ENCODE measurements around the gene RSPRY1. TPM values are rescaled to one million over a fixed set of nuclear protein-coding genes. Genes with fewer than 3 reads are reported as not detected.
"Not testable (repeated sequence)": the region's sequence is repeated elsewhere in the genome, so short reads cannot be mapped to it uniquely, and the experiment has no call there.

RSPRY1 gene
- polyA plus RNA-seq, 1 of the 3 experiments (the other 2 are of a cell fraction) = 16.6 TPM

DNA sequence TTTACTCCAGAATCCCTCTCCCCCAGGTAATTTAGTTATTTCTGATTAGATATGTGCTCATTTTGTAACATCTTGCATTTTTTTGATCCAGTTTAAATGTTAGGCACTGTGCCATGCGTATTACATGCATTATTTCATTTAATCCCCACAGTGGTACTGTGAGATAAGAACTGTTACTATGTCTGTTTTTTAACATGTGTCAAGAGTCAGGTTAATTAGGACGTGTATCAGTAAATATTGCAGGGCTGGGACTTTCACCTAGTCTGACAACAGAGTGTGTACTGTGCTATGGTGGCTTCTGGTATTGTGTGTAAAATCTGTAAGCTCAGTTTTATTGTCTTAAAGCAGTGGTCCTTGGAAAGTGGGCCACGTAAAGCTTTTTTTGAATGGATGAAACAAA lies 10.6 kb downstream of the RSPRY1 start (continued):
- TF ChIP-seq TCF12 (IDR thresholded peaks at IDR 0.05) (peak; percentile 74), NRF1 (IDR thresholded peaks at IDR 0.05; ENCODE audit: low read depth, low read length) (no peak), RFX5 (IDR thresholded peaks at IDR 0.05; ENCODE audit: low read length) (no peak; the same call in 1 of the 2 replicates), USF2 (IDR thresholded peaks at IDR 0.05; ENCODE audit: borderline replicate concordance, low read depth, low read length) (no peak), CHD2 (IDR thresholded peaks at IDR 0.05; ENCODE audit: low read length, partially characterized antibody) (peak; percentile 88), RCOR1 (IDR thresholded peaks at IDR 0.05; ENCODE audit: low read length) (peak; percentile 96), SIN3A (IDR thresholded peaks at IDR 0.05; ENCODE audit: borderline replicate concordance, low read depth, low read length) (no peak), IRF3 (IDR thresholded peaks at IDR 0.05; ENCODE audit: low read depth, low read length) (no peak), YY1 (IDR thresholded peaks at IDR 0.05; ENCODE audit: low read depth) (no peak), RAD21 (IDR thresholded peaks at IDR 0.05; ENCODE audit: low read length) (peak; percentile 19; the same call in 1 of the 2 replicates)
- TF ChIP-seq, protein P1, sequence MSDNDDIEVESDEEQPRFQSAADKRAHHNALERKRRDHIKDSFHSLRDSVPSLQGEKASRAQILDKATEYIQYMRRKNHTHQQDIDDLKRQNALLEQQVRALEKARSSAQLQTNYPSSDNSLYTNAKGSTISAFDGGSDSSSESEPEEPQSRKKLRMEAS (IDR thresholded peaks at IDR 0.05; ENCODE audit: low read depth) = no peak
- TF ChIP-seq, protein P2, sequence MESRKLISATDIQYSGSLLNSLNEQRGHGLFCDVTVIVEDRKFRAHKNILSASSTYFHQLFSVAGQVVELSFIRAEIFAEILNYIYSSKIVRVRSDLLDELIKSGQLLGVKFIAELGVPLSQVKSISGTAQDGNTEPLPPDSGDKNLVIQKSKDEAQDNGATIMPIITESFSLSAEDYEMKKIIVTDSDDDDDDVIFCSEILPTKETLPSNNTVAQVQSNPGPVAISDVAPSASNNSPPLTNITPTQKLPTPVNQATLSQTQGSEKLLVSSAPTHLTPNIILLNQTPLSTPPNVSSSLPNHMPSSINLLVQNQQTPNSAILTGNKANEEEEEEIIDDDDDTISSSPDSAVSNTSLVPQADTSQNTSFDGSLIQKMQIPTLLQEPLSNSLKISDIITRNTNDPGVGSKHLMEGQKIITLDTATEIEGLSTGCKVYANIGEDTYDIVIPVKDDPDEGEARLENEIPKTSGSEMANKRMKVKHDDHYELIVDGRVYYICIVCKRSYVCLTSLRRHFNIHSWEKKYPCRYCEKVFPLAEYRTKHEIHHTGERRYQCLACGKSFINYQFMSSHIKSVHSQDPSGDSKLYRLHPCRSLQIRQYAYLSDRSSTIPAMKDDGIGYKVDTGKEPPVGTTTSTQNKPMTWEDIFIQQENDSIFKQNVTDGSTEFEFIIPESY (IDR thresholded peaks at IDR 0.05; ENCODE audit: borderline replicate concordance, low read depth) = no peak
- TF ChIP-seq, protein P3, sequence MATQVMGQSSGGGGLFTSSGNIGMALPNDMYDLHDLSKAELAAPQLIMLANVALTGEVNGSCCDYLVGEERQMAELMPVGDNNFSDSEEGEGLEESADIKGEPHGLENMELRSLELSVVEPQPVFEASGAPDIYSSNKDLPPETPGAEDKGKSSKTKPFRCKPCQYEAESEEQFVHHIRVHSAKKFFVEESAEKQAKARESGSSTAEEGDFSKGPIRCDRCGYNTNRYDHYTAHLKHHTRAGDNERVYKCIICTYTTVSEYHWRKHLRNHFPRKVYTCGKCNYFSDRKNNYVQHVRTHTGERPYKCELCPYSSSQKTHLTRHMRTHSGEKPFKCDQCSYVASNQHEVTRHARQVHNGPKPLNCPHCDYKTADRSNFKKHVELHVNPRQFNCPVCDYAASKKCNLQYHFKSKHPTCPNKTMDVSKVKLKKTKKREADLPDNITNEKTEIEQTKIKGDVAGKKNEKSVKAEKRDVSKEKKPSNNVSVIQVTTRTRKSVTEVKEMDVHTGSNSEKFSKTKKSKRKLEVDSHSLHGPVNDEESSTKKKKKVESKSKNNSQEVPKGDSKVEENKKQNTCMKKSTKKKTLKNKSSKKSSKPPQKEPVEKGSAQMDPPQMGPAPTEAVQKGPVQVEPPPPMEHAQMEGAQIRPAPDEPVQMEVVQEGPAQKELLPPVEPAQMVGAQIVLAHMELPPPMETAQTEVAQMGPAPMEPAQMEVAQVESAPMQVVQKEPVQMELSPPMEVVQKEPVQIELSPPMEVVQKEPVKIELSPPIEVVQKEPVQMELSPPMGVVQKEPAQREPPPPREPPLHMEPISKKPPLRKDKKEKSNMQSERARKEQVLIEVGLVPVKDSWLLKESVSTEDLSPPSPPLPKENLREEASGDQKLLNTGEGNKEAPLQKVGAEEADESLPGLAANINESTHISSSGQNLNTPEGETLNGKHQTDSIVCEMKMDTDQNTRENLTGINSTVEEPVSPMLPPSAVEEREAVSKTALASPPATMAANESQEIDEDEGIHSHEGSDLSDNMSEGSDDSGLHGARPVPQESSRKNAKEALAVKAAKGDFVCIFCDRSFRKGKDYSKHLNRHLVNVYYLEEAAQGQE (IDR thresholded peaks at IDR 0.05; ENCODE audit: low read depth, low read length) = no peak

DNA sequence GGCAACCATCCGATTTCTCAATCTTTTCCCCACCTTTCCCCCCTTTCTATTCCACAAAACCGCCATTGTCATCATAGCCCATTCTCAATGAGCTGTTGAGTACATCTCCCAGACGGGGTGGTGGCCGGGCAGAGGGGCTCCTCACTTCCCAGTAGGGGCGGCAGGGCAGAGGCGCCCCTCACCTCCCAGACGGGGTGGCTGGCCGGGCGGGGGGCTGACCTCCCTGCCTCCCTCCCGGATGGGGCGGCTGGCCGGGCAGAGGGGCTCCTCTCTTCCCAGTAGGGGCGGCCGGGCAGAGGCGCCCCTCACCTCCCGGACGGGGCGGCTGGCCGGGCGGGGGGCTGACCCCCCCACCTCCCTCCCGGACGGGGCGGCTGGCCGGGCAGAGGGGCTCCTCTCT lies 14.2 kb downstream of the RSPRY1 start:
- H3K4me1 ChIP-seq (ENCODE audit: control insufficient read depth in 1 of 2, insufficient read depth in 2 of 2, low read depth in 1 of 2, low read length in 1 of 2) = peaks cover 9 to 16% of the 10 kb centered on the region in 2 experiments; a peak in 3 of 4 replicates
- peaks cover 14% of the 10 kb centered on the region in 2 experiments for H3K36me3 ChIP-seq (replicated peaks in 1 of 2; ENCODE audit: control insufficient read depth in 1 of 2, insufficient read depth in 2 of 2, low read length in 1 of 2)
- H3K27ac ChIP-seq (ENCODE audit: low read depth in 2 of 2, low read length in 1 of 2); DNase-seq; H2AFZ ChIP-seq (ENCODE audit: low read depth); H3K4me2 ChIP-seq; H3K27me3 ChIP-seq (ENCODE audit: insufficient read depth); H3K9ac ChIP-seq; CTCF ChIA-PET; H3K9me2 ChIP-seq; POLR2A ChIA-PET; H3K9me3 ChIP-seq; H3K4me3 ChIP-seq (ENCODE audit: low read depth in 2 of 2, low read length in 1 of 2); H3F3A ChIP-seq (replicated peaks; ENCODE audit: insufficient read depth); H4K20me1 ChIP-seq (ENCODE audit: insufficient read depth): not testable (repeated sequence)
- WGBS (ENCODE audit: low lambda C conversion rate) = 83% methylated on average over 6 of the region's 24 CpGs
- H3K79me2 ChIP-seq (ENCODE audit: insufficient read depth) = peaks cover 72% of the 10 kb centered on the region

GRCh38 chr16:57200926-57201325 lies 14.8 kb downstream of the RSPRY1 start:
- H3K9me3 ChIP-seq; H3K27ac ChIP-seq (ENCODE audit: low read depth in 2 of 2, low read length in 1 of 2); H3K4me2 ChIP-seq; CTCF ChIA-PET; H4K20me1 ChIP-seq (ENCODE audit: insufficient read depth); H2AFZ ChIP-seq (ENCODE audit: low read depth); H3K4me3 ChIP-seq (ENCODE audit: low read depth in 2 of 2, low read length in 1 of 2); POLR2A ChIA-PET; H3K9me2 ChIP-seq; H3K9ac ChIP-seq; DNase-seq; H3K27me3 ChIP-seq (ENCODE audit: insufficient read depth); H3F3A ChIP-seq (replicated peaks; ENCODE audit: insufficient read depth): not testable (repeated sequence)
- peaks cover 70% of the 10 kb centered on the region for H3K79me2 ChIP-seq (ENCODE audit: insufficient read depth)
- peaks cover 9 to 16% of the 10 kb centered on the region in 2 experiments; a peak in 3 of 4 replicates for H3K4me1 ChIP-seq (ENCODE audit: control insufficient read depth in 1 of 2, insufficient read depth in 2 of 2, low read depth in 1 of 2, low read length in 1 of 2)
- peaks cover 19 to 20% of the 10 kb centered on the region in 2 experiments for H3K36me3 ChIP-seq (replicated peaks in 1 of 2; ENCODE audit: control insufficient read depth in 1 of 2, insufficient read depth in 2 of 2, low read length in 1 of 2)
- 89% methylated on average over 7 of the region's 27 CpGs for WGBS (ENCODE audit: low lambda C conversion rate)

Measured in SK-N-SH (cell line).